ENCODE results near the gene HELZ. TPM values are rescaled to one million over a fixed set of nuclear protein-coding genes. Genes with fewer than 3 reads are reported as not detected.

The HELZ gene
- total RNA-seq, 1 donor from 2014 or later, result 14.8 TPM

DNA sequence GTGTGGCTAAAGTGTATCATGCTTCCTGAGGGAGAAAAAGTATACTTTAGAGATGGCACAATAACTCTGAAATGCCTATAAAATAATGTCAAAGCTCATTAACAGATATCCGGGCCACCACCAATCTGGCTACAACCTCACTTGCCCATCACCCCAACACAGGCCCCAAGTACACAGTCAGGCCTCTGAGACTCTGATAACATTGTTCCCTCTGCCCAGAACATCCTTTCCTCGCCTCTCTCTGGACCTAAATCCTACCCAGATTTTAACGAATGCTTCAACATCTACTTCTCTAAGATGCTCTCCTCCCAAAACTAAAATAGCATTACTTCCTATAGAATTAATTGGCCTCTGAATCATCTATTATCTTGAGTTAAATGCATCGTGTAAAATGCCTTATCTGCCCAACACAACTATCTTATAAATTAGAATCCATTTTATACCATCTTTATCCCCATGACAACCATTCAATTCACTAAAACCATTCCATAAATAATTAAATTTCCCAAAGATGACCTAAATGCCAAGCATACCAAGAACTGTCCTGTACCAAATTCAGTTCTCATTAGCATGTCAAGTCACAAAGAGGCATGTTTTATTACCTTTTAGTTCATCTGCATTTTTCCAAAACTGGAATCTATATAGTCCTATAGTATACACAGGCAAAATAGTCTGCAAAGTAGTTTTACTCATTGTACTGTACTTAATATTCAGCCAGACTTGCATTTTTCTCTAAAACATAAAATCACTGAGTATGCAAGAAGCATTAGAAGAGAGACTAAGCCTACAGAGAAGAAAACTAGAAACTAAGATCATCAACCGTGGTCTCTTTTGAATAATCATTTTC lies 15.7 kb downstream of the HELZ start:
- Histone ChIP-seq H3K4me3 (ENCODE audit: low read depth, low read length) (no peak overlapping the region), H3K27me3 (ENCODE audit: control insufficient read depth, insufficient read depth, low read length) (no peaks in the 10 kb centered on the region), H3K36me3 (ENCODE audit: control insufficient read depth, insufficient read depth, low read length) (no peaks in the 10 kb centered on the region)
- TF ChIP-seq, protein P1, sequence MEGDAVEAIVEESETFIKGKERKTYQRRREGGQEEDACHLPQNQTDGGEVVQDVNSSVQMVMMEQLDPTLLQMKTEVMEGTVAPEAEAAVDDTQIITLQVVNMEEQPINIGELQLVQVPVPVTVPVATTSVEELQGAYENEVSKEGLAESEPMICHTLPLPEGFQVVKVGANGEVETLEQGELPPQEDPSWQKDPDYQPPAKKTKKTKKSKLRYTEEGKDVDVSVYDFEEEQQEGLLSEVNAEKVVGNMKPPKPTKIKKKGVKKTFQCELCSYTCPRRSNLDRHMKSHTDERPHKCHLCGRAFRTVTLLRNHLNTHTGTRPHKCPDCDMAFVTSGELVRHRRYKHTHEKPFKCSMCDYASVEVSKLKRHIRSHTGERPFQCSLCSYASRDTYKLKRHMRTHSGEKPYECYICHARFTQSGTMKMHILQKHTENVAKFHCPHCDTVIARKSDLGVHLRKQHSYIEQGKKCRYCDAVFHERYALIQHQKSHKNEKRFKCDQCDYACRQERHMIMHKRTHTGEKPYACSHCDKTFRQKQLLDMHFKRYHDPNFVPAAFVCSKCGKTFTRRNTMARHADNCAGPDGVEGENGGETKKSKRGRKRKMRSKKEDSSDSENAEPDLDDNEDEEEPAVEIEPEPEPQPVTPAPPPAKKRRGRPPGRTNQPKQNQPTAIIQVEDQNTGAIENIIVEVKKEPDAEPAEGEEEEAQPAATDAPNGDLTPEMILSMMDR (IDR thresholded peaks at IDR 0.05; ENCODE audit: insufficient read depth, low read length, poor library complexity, severe bottlenecking), result no peak
- DNase-seq (ENCODE audit: low read depth), result no peak

DNA sequence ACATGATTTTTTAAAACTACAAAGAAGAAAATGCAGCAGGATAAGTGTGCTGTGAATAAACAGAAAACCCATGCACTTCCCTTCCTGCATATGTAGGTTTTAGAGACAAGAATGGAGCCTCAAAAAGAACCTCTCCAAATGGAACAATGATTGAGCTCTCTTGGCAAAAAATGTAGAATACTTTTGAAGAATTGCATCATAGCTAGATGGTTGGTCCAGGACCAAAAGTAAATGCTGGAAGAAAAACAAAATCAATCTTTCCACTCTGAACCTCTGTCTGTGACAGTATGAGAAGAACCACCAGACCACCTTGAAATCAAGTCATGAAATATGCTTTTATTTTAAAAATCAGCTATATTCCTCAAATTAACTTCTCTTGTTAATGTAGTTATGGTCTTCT lies 17.5 kb downstream of the HELZ start:
- Histone ChIP-seq H3K27me3 (ENCODE audit: control insufficient read depth, insufficient read depth, low read length) (no peaks in the 10 kb centered on the region), H3K36me3 (ENCODE audit: control insufficient read depth, insufficient read depth, low read length) (no peaks in the 10 kb centered on the region), H3K4me3 (ENCODE audit: low read depth, low read length) (no peak overlapping the region)
- no peak for DNase-seq (ENCODE audit: low read depth)
- TF ChIP-seq, protein P1 (IDR thresholded peaks at IDR 0.05; ENCODE audit: insufficient read depth, low read length, poor library complexity, severe bottlenecking), result no peak

DNA sequence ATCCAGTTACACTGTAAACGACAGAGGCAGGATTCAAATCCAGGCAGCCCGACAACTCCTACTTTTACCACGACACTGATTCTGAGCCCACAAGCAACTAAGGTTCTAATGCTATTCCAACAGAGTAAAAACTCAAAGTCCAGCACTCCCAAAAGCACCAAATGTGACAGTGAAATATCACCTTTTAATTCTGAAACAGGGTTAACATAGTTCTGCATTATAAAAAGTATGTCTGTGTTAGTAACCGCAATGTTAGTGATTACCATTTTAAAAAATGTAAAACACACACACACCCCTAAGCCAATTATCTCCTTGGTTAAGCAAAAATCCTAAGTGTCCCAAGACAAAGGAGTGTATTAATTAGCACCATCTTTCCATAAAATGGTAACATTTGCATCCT lies 19.7 kb downstream of the HELZ start:
- Histone ChIP-seq H3K36me3 (ENCODE audit: control insufficient read depth, insufficient read depth, low read length) (no peaks in the 10 kb centered on the region), H3K4me3 (ENCODE audit: low read depth, low read length) (no peak overlapping the region), H3K27me3 (ENCODE audit: control insufficient read depth, insufficient read depth, low read length) (no peaks in the 10 kb centered on the region)
- DNase-seq (ENCODE audit: low read depth), result no peak
- TF ChIP-seq, protein P1 (IDR thresholded peaks at IDR 0.05; ENCODE audit: insufficient read depth, low read length, poor library complexity, severe bottlenecking), result no peak

DNA sequence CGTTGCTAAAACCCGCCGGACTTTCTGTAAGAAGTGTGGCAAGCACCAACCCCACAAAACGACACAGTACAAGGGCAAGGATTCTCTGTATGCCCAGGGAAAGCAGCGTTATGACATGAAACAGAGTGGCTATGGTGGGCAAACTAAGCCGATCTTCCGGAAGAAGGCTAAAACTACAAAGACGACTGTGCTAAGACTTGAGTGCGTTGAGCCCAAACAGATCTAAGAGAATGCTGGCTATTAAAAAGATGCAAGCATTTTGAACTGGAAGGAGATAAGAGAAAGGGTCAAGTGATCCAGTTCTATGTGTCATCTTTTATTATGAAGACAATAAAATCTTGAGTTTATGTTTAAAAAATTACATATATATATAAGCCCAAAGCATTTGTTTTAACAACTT lies 20.3 kb downstream of the HELZ start:
- Histone ChIP-seq H3K36me3 (ENCODE audit: control insufficient read depth, insufficient read depth, low read length) (no peaks in the 10 kb centered on the region), H3K27me3 (ENCODE audit: control insufficient read depth, insufficient read depth, low read length) (no peaks in the 10 kb centered on the region), H3K4me3 (ENCODE audit: low read depth, low read length) (no peak overlapping the region)
- TF ChIP-seq, protein P1 (IDR thresholded peaks at IDR 0.05; ENCODE audit: insufficient read depth, low read length, poor library complexity, severe bottlenecking), result no peak
- DNase-seq (ENCODE audit: low read depth), result no peak

DNA sequence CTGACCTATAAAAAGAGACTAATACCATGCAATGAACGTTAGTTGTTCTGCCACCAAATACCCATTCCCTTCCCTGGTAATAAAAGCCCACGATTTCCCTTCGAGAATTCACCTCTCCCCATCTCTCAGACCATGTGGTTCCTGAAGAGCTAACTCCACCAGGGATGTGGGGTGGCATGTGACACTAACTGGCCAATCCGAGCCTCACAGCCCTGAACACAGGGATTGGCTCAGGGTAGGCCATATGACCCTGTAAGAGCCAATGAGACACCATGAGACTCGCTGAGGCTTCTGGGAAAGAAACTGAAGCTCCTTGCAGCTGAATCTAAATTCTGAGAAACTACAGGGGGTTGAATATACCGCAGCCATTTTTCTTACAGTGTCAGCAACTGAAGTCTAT lies 21.1 kb downstream of the HELZ start:
- DNase-seq (ENCODE audit: low read depth), result no peak
- no peaks in the 10 kb centered on the region for H3K36me3 ChIP-seq (ENCODE audit: control insufficient read depth, insufficient read depth, low read length)
- H3K27me3 ChIP-seq (ENCODE audit: control insufficient read depth, insufficient read depth, low read length), result no peaks in the 10 kb centered on the region
- TF ChIP-seq, protein P1 (IDR thresholded peaks at IDR 0.05; ENCODE audit: insufficient read depth, low read length, poor library complexity, severe bottlenecking), result no peak
- H3K4me3 ChIP-seq (ENCODE audit: low read depth, low read length), result no peak overlapping the region
